HepG2 (cell line): ENCODE measurements around the gene BPIFB4. TPM values are rescaled to one million over a fixed set of nuclear protein-coding genes. Genes with fewer than 3 reads are reported as not detected.

Experiments
- CENPT ChIP-seq: sonication (generic); formaldehyde crosslinking; IDR thresholded peaks from 2 replicates; pipeline ENCODE4 v1.8.0; 2022; ENCODE audit warnings: low read depth, mild to moderate bottlenecking, moderate library complexity, missing genetic modification reagents
- FOXJ3 ChIP-seq: sonication (generic); formaldehyde crosslinking; IDR thresholded peaks from 2 replicates; pipeline ENCODE4 v1.4.0; 2020; ENCODE audit warnings: missing genetic modification reagents, mild to moderate bottlenecking, borderline replicate concordance
- FOXP1 ChIP-seq, 2 experiments: fragments of 450-650 bp in 1 of 2; IDR thresholded peaks; 2 replicates each; pipeline ENCODE4 v1.6.1; 2017 to 2018; ENCODE audit warnings: antibody characterized with exemption in 1 of 2
- SP4 ChIP-seq: sonication (generic); formaldehyde crosslinking; IDR thresholded peaks from 2 replicates; pipeline ENCODE4 v1.8.1; 2023; ENCODE audit warnings: mild to moderate bottlenecking, missing genetic modification reagents
- TOPORS ChIP-seq: sonication (generic); formaldehyde crosslinking; IDR thresholded peaks from 2 replicates; pipeline ENCODE4 v1.8.0; 2023; ENCODE audit warnings: mild to moderate bottlenecking, missing genetic modification reagents
- TRIM24 ChIP-seq: sonication (generic); formaldehyde crosslinking; IDR thresholded peaks from 2 replicates; pipeline ENCODE4 v1.8.0; 2022; ENCODE audit warnings: mild to moderate bottlenecking, missing genetic modification reagents
- YEATS2 ChIP-seq: sonication (generic); formaldehyde crosslinking; IDR thresholded peaks from 2 replicates; pipeline ENCODE4 v1.4.0; 2020; ENCODE audit warnings: missing genetic modification reagents, borderline replicate concordance
- ZNF75D ChIP-seq: sonication (generic); formaldehyde crosslinking; IDR thresholded peaks from 2 replicates; pipeline ENCODE4 v1.8.1; 2023; ENCODE audit warnings: missing genetic modification reagents, mild to moderate bottlenecking, borderline replicate concordance
- ZSCAN12 ChIP-seq: sonication (generic); formaldehyde crosslinking; IDR thresholded peaks from 2 replicates; pipeline ENCODE4 v1.9.0; 2021; ENCODE audit warnings: mild to moderate bottlenecking, missing genetic modification reagents
- polyA plus RNA-seq, 8 experiments: library from polyadenylated mRNA; depleted of rRNA in 3 of 8; stranded (reverse) in 7 of 8; unstranded in 1 of 8; fragments of >200 nt; fragmentation: Illumina TruSeq in 4 of 8; extraction: Trizol in 4 of 8; gene quantifications; 2 replicates each; pipeline versions ENCODE4 v1.2.1 to v1.2.3, GENCODE V29; 2011 to 2016; ENCODE audit warnings: low read depth in 4 of 8, missing spikeins in 1 of 8, mixed read lengths in 1 of 8; ENCODE audit not compliant: insufficient read depth in 1 of 8
- total RNA-seq, 5 experiments: library from RNA; depleted of rRNA; stranded (reverse); fragments of >200 nt; fragmentation: Illumina TruSeq; extraction: Trizol; gene quantifications; 2 replicates each; pipeline ENCODE4 v1.2.3, GENCODE V29; 2016; ENCODE audit warnings: low read depth in 1 of 5
- TF ChIP-seq, protein P1 (sequence below): sonication (generic); formaldehyde crosslinking; IDR thresholded peaks from 2 replicates; pipeline ENCODE4 v1.4.0; 2020; ENCODE audit warnings: mild to moderate bottlenecking, missing genetic modification reagents
- TF ChIP-seq, protein P2 (sequence below): IDR thresholded peaks from 2 replicates; pipeline ENCODE4 v1.6.1; 2012; ENCODE audit warnings: low read depth, low read length, improper control_type of control experiment
- TF ChIP-seq, protein P3 (sequence below): IDR thresholded peaks from 2 replicates; pipeline ENCODE4 v1.6.1; 2016
- TF ChIP-seq, protein P4 (sequence below): sonication (generic); formaldehyde crosslinking; IDR thresholded peaks from 2 replicates; pipeline ENCODE4 v1.4.0; 2020; ENCODE audit warnings: missing genetic modification reagents

BPIFB4 gene
- total and polyA plus RNA-seq, 2 of the 13 experiments (the other 11 are each of a cell fraction or from before 2014, with no cell fraction given) = 0.09 TPM; not detected in 1

DNA sequence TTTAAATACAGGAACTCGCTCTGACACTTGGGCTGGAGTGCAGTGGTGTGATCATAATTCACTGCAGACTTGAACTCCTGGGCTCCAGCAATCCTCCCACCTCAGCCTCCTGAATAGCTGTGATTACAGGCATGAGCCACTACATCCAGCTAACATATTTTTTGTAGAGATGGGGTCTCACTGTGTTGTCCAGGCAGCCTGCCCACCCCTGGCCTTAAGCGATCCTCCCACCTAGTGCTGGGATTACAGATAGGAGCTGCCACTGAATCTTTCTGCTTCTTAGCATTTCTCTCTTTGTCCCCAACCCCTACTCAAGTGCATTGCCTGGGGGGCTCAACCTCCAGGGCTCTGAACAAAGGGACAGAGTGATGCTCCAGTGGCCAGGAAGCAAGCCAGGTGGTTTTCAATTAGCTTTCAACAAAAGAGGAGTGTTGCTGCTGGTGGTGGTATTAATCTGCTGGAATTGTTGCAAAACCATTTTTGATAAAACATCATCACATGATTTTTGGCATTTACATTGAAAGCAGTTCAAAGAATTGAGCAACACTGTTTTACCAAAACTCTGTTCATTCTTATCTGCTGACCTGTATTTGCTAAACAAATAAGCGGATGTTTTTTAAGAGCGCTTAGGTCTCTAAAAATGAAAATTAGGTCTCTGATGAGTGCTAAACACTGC lies 48.1 kb downstream of the BPIFB4 start (continued):
- TF ChIP-seq FOXJ3 = peak; percentile 83; the same call in 1 of the 2 replicates
- TF ChIP-seq TOPORS = no peak
- TF ChIP-seq, protein P1, sequence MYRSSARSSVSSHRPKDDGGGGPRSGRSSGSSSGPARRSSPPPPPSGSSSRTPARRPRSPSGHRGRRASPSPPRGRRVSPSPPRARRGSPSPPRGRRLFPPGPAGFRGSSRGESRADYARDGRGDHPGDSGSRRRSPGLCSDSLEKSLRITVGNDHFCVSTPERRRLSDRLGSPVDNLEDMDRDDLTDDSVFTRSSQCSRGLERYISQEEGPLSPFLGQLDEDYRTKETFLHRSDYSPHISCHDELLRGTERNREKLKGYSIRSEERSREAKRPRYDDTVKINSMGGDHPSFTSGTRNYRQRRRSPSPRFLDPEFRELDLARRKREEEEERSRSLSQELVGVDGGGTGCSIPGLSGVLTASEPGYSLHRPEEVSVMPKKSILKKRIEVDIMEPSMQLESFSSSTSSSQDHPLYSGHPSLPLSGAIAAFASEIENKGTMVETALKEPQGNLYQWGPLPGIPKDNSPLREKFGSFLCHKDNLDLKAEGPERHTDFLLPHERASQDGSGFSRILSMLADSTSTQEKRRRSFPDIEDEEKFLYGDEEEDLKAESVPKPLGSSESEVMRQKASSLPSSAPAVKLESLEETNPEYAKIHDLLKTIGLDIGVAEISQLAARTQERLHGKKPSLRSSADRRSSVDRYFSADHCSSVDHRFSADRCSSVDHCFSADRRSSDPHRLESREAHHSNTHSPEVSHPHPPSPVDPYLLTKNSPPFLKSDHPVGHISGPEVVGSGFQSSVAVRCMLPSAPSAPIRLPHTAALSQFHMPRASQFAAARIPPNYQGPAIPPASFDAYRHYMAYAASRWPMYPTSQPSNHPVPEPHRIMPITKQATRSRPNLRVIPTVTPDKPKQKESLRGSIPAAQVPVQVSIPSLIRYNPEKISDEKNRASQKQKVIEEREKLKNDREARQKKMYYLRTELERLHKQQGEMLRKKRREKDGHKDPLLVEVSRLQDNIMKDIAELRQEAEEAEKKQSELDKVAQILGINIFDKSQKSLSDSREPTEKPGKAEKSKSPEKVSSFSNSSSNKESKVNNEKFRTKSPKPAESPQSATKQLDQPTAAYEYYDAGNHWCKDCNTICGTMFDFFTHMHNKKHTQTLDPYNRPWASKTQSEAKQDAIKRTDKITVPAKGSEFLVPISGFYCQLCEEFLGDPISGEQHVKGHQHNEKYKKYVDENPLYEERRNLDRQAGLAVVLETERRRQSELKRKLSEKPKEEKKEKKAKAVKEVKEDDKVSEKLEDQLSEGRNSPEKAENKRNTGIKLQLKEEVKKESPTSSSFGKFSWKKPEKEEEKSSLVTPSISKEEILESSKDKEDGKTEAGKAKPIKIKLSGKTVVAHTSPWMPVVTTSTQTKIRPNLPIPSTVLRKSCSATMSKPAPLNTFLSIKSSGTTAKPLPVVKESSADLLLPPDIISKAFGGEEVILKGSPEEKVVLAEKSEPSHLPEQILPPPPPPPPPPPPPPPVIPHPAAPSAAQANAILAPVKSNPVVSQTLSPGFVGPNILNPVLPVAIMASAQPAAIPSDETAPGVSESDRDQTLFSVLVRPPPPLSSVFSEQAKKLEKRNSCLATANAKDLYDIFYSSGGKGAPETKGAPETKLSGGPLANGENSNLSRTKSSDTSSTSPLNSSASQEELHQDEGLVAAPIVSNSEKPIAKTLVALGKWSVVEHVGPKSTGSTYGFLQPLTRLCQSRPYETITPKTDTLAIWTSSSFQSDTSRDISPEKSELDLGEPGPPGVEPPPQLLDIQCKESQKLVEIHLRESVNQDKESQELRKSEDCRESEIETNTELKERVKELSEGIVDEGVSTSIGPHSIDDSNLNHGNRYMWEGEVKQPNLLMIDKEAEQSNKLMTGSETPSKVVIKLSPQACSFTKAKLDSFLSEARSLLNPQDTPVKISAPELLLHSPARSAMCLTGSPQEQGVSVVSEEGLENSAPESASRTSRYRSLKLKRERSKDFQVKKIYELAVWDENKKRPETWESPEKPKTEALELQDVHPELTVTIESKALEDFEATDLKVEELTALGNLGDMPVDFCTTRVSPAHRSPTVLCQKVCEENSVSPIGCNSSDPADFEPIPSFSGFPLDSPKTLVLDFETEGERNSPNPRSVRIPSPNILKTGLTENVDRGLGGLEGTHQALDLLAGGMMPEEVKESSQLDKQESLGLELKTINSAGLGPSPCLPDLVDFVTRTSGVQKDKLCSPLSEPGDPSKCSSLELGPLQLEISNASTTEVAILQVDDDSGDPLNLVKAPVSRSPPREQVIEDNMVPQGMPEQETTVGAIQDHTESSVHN (CRISPR knock-in tag) = no peak
- no peak for TF ChIP-seq ZNF75D (CRISPR knock-in tag)
- no peak for TF ChIP-seq FOXP1 (IDR thresholded peaks at IDR 0.05)
- TF ChIP-seq FOXP1 (CRISPR knock-in tag; IDR thresholded peaks at IDR 0.05) = peak; percentile 83
- TF ChIP-seq, protein P2, sequence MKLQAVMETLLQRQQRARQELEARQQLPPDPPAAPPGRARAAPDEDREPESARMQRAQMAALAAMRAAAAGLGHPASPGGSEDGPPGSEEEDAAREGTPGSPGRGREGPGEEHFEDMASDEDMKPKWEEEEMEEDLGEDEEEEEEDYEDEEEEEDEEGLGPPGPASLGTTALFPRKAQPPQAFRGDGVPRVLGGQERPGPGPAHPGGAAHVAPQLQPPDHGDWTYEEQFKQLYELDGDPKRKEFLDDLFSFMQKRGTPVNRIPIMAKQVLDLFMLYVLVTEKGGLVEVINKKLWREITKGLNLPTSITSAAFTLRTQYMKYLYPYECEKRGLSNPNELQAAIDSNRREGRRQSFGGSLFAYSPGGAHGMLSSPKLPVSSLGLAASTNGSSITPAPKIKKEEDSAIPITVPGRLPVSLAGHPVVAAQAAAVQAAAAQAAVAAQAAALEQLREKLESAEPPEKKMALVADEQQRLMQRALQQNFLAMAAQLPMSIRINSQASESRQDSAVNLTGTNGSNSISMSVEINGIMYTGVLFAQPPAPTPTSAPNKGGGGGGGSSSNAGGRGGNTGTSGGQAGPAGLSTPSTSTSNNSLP = peak; percentile 83
- TF ChIP-seq, protein P3, sequence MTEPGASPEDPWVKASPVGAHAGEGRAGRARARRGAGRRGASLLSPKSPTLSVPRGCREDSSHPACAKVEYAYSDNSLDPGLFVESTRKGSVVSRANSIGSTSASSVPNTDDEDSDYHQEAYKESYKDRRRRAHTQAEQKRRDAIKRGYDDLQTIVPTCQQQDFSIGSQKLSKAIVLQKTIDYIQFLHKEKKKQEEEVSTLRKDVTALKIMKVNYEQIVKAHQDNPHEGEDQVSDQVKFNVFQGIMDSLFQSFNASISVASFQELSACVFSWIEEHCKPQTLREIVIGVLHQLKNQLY (CRISPR knock-in tag) = 0 out of 2 replicates have a peak, but pooled peaks have one; percentile 37
- TF ChIP-seq CENPT (CRISPR knock-in tag) = no peak
- no peak for TF ChIP-seq SP4 (CRISPR knock-in tag)
- no peak for TF ChIP-seq TRIM24
- TF ChIP-seq, protein P4, sequence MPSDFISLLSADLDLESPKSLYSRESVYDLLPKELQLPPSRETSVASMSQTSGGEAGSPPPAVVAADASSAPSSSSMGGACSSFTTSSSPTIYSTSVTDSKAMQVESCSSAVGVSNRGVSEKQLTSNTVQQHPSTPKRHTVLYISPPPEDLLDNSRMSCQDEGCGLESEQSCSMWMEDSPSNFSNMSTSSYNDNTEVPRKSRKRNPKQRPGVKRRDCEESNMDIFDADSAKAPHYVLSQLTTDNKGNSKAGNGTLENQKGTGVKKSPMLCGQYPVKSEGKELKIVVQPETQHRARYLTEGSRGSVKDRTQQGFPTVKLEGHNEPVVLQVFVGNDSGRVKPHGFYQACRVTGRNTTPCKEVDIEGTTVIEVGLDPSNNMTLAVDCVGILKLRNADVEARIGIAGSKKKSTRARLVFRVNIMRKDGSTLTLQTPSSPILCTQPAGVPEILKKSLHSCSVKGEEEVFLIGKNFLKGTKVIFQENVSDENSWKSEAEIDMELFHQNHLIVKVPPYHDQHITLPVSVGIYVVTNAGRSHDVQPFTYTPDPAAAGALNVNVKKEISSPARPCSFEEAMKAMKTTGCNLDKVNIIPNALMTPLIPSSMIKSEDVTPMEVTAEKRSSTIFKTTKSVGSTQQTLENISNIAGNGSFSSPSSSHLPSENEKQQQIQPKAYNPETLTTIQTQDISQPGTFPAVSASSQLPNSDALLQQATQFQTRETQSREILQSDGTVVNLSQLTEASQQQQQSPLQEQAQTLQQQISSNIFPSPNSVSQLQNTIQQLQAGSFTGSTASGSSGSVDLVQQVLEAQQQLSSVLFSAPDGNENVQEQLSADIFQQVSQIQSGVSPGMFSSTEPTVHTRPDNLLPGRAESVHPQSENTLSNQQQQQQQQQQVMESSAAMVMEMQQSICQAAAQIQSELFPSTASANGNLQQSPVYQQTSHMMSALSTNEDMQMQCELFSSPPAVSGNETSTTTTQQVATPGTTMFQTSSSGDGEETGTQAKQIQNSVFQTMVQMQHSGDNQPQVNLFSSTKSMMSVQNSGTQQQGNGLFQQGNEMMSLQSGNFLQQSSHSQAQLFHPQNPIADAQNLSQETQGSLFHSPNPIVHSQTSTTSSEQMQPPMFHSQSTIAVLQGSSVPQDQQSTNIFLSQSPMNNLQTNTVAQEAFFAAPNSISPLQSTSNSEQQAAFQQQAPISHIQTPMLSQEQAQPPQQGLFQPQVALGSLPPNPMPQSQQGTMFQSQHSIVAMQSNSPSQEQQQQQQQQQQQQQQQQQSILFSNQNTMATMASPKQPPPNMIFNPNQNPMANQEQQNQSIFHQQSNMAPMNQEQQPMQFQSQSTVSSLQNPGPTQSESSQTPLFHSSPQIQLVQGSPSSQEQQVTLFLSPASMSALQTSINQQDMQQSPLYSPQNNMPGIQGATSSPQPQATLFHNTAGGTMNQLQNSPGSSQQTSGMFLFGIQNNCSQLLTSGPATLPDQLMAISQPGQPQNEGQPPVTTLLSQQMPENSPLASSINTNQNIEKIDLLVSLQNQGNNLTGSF = no peak
- TF ChIP-seq YEATS2 (CRISPR knock-in tag) = no peak
- TF ChIP-seq ZSCAN12 (CRISPR knock-in tag) = no peak
